ENCODE data around the gene RAB26.

- TF ChIP-seq RARB (CRISPR knock-in tag; IDR thresholded peaks at IDR 0.05) (no peak), TSHZ2 (CRISPR knock-in tag; IDR thresholded peaks at IDR 0.05) (no peak), PATZ1 (CRISPR knock-in tag; IDR thresholded peaks at IDR 0.05; ENCODE audit: borderline replicate concordance) (no peak), CSDC2 (CRISPR knock-in tag; IDR thresholded peaks at IDR 0.05) (no peak), ARNTL (CRISPR knock-in tag; IDR thresholded peaks at IDR 0.05; ENCODE audit: borderline replicate concordance, low read depth) (no peak), POU6F1 (CRISPR knock-in tag; IDR thresholded peaks at IDR 0.05; ENCODE audit: borderline replicate concordance, low read depth) (no peak), ZNF565 (CRISPR knock-in tag; conservative IDR thresholded peaks at IDR 0.05; ENCODE audit: low read depth) (no peak), TOX (CRISPR knock-in tag; IDR thresholded peaks at IDR 0.05; ENCODE audit: borderline replicate concordance) (no peak), GLIS3 (CRISPR knock-in tag; IDR thresholded peaks at IDR 0.05) (no peak), ZNF70 (CRISPR knock-in tag; IDR thresholded peaks at IDR 0.05) (no peak), OSR1 (CRISPR knock-in tag; IDR thresholded peaks at IDR 0.05) (no peak)
These were observed 18.0 kb downstream of the RAB26 start for GRCh38 chr16:2166263-2167067.

All from SK-N-SH treated with all-trans-retinoic acid at 6 μM for 48 hours (cell line).